SK-N-SH treated with all-trans-retinoic acid at 6 μM for 48 hours (cell line): Measurements from ENCODE around the gene SPATA6L.

Source experiments
- ARNTL ChIP-seq: fragments of 450-650 bp; formaldehyde crosslinking; IDR thresholded peaks from 2 replicates; pipeline ENCODE4 v1.5.0; 2020; ENCODE audit warnings: low read depth, mild to moderate bottlenecking, moderate library complexity, borderline replicate concordance
- BACH2 ChIP-seq: fragments of 250-450 bp; sonication (Bioruptor Pico); IDR thresholded peaks from 2 replicates; pipeline ENCODE4 v1.9.0; 2021; ENCODE audit warnings: mild to moderate bottlenecking, borderline replicate concordance
- CREB5 ChIP-seq: fragments of 250-450 bp; sonication (Bioruptor Pico); IDR thresholded peaks from 2 replicates; pipeline ENCODE4 v1.5.1; 2020; ENCODE audit warnings: low read depth, mild to moderate bottlenecking, moderate library complexity
- CSDC2 ChIP-seq: fragments of 250-450 bp; sonication (Bioruptor Pico); IDR thresholded peaks from 2 replicates; pipeline ENCODE4 v1.5.0; 2020; ENCODE audit warnings: mild to moderate bottlenecking, moderate library complexity
- ESRRG ChIP-seq: fragments of 250-450 bp; sonication (Bioruptor Pico); IDR thresholded peaks from 2 replicates; pipeline ENCODE4 v1.6.1; 2021; ENCODE audit warnings: mild to moderate bottlenecking
- OSR1 ChIP-seq: fragments of 250-450 bp; sonication (Bioruptor Pico); IDR thresholded peaks from 2 replicates; pipeline ENCODE4 v1.8.0; 2022; ENCODE audit warnings: moderate library complexity, mild to moderate bottlenecking, inconsistent platforms
- POU6F1 ChIP-seq: fragments of 250-450 bp; sonication (Bioruptor Pico); IDR thresholded peaks from 2 replicates; pipeline ENCODE4 v1.8.0; 2021; ENCODE audit warnings: low read depth, mild to moderate bottlenecking, moderate library complexity, borderline replicate concordance
- PPARA ChIP-seq: fragments of 250-450 bp; sonication (Bioruptor Pico); IDR thresholded peaks from 2 replicates; pipeline ENCODE4 v1.5.0; 2020; ENCODE audit warnings: mild to moderate bottlenecking, borderline replicate concordance
- TCF4 ChIP-seq: fragments of 250-450 bp; sonication (Bioruptor Pico); IDR thresholded peaks from 2 replicates; pipeline ENCODE4 v1.8.0; 2021; ENCODE audit warnings: mild to moderate bottlenecking, moderate library complexity, borderline replicate concordance
- ZFP3 ChIP-seq: fragments of 250-450 bp; sonication (Bioruptor Pico); IDR thresholded peaks from 2 replicates; pipeline ENCODE4 v1.5.0; 2020; ENCODE audit warnings: mild to moderate bottlenecking, moderate library complexity

GRCh38 chr9:4548811-4549725 is 117.2 kb downstream of the SPATA6L start:
- no peak for TF ChIP-seq PPARA (CRISPR knock-in tag)
- no peak for TF ChIP-seq ESRRG (CRISPR knock-in tag)
- no peak for TF ChIP-seq ARNTL (CRISPR knock-in tag)
- no peak for TF ChIP-seq ZFP3 (CRISPR knock-in tag)
- no peak for TF ChIP-seq CSDC2 (CRISPR knock-in tag)
- TF ChIP-seq TCF4 = no peak
- no peak for TF ChIP-seq BACH2 (CRISPR knock-in tag)
- TF ChIP-seq POU6F1 = no peak
- TF ChIP-seq CREB5 = no peak
- no peak for TF ChIP-seq OSR1 (CRISPR knock-in tag)
